Measurements from ENCODE around the gene SPATA6L. TPM values are rescaled to one million over a fixed set of nuclear protein-coding genes. Genes with fewer than 3 reads are reported as not detected.

Gene SPATA6L
- total RNA-seq, 1 donor from 2014 or later: 0.27 TPM

- intact Hi-C loops (cut with micrococcal nuclease): no loop called here
These were observed 106.8 kb downstream of the SPATA6L start for GRCh38 chr9:4559261-4560182.

GRCh38 chr9:4558371-4558998 is 107.8 kb downstream of the SPATA6L start:
- intact Hi-C loops (cut with micrococcal nuclease): no loop called here

GRCh38 chr9:4555236-4555635 is 111.0 kb downstream of the SPATA6L start:
- intact Hi-C loops (cut with micrococcal nuclease): no loop called here

GRCh38 chr9:4553951-4554381 is 112.3 kb downstream of the SPATA6L start:
- intact Hi-C loops (cut with micrococcal nuclease): no loop called here

GRCh38 chr9:4550777-4551484 is 115.3 kb downstream of the SPATA6L start:
- intact Hi-C loops (cut with micrococcal nuclease): no loop called here

GRCh38 chr9:4549751-4550295 is 116.5 kb downstream of the SPATA6L start:
- intact Hi-C loops (cut with micrococcal nuclease): no loop called here

- intact Hi-C loops (cut with micrococcal nuclease): no loop called here
These were observed 117.2 kb downstream of the SPATA6L start for GRCh38 chr9:4548811-4549725.

Other genes starting within 250 kb of the SPATA6L start
- gene SLC1A1, start 176.0 kb downstream of the SPATA6L start, total RNA-seq: 0.07 TPM in 1 of 2 replicates, not detected in the other
- 7.1 and 8.0 TPM in 2 replicates for gene PLPP6, start 4.2 kb downstream of the SPATA6L start, total RNA-seq
- gene CDC37L1, start 13.1 kb upstream of the SPATA6L start, total RNA-seq: 10.3 and 10.8 TPM in 2 replicates
- 28.9 and 29.4 TPM in 2 replicates for gene AK3, start 74.7 kb upstream of the SPATA6L start, total RNA-seq
- 26.7 and 28.3 TPM in 2 replicates for gene RCL1, start 126.5 kb upstream of the SPATA6L start, total RNA-seq